Lower lobe of right lung (tissue), 2 donors: ENCODE data around the gene CDX2. TPM values are rescaled to one million over a fixed set of nuclear protein-coding genes. Genes with fewer than 3 reads are reported as not detected.

Experiments used
- ATAC-seq, 2 donors: fragments of 200-7000 bp; cut with Tn5 transposase; one replicate each; pipeline ENCODE4 v1.9.1; 2020 to 2022; ENCODE audit warnings: mild to moderate bottlenecking in 2 of 2, moderate library complexity in 2 of 2
- DNase-seq: peaks from one replicate; pipeline ENCODE4 v3.0.0-alpha.2; 2020
- H3K27ac ChIP-seq: fragments of 200-600 bp; one replicate; pipeline ENCODE4 v1.8.0; 2022
- H3K27me3 ChIP-seq: fragments of 200-600 bp; one replicate; pipeline ENCODE4 v1.8.0; 2022; ENCODE audit warnings: low read depth
- H3K36me3 ChIP-seq: fragments of 200-600 bp; one replicate; pipeline ENCODE4 v1.8.0; 2022; ENCODE audit warnings: mild to moderate bottlenecking
- H3K4me1 ChIP-seq: fragments of 200-600 bp; one replicate; pipeline ENCODE4 v1.8.0; 2022
- H3K4me3 ChIP-seq: fragments of 200-600 bp; one replicate; pipeline ENCODE4 v1.8.0; 2022; ENCODE audit warnings: mild to moderate bottlenecking
- H3K9me3 ChIP-seq: fragments of 200-600 bp; one replicate; pipeline ENCODE4 v1.8.0; 2022
- intact Hi-C: fragments of 100-400 bp; cut with DNase I; formaldehyde crosslinking; loops from one replicate; pipeline ENCODE4 v1.11.0; 2022
- long read RNA-seq: library from polyadenylated mRNA; unstranded; transcript quantifications from one replicate; pipeline ENCODE4 v2.0.0, GENCODE V29; 2021
- total RNA-seq: library from RNA; stranded (reverse); fragmentation: NEBNext Ultra II Directional; extraction: Animal tissue kit (Norgen Biotek cat#: 25700); gene quantifications from one replicate; pipeline ENCODE4 v1.2.1, GENCODE V29; 2021
- TF ChIP-seq, protein P1 (sequence below): fragments of 200-600 bp; IDR thresholded peaks from one replicate; pipeline ENCODE4 v1.8.0; 2022; ENCODE audit warnings: antibody characterized with exemption, mild to moderate bottlenecking
- donor health status: DM: no; HTN: yes; CAD: no; lungs with severe emphysema.

Gene CDX2, protein sequence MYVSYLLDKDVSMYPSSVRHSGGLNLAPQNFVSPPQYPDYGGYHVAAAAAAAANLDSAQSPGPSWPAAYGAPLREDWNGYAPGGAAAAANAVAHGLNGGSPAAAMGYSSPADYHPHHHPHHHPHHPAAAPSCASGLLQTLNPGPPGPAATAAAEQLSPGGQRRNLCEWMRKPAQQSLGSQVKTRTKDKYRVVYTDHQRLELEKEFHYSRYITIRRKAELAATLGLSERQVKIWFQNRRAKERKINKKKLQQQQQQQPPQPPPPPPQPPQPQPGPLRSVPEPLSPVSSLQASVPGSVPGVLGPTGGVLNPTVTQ
- total RNA-seq: not detected
- long read RNA-seq: 0 reads

DNA sequence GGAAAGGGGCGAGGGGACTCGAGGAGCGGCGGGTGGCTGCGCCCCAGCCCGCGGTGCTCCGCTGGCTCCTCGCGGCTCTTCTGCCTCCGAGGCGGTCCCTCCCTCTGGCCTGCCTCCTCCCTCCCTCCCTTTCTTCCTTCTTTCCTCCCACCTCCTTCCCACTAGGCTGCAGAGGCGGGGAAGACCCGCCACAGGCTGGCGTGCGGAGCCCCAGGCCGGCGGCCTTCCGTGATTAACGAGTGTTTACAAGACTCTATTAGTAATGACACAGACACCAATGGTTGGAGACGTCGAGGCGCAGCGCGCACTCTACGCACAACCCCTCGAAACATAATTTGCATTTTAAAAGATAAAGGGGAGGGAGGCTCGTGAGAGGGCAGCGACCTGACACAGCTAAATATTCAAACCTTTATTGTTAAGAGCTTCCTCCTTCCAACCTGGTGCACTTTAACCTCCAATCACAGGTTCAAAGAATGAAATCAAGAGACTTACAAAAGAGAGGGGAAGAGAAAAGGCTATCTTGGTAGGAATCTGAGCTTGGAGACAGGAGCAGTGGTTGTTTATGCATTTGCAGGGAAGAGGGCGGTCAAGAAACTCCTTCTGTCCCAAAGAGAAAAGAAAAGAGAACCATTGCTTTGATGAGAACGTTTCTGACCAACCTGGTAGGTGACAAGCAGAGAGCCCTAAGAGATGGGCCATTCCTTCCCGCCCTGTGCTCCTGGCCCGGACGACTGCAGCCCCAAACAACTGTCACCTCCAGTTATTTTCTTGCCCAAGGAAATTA, at the start of gene CDX2:
TSS of gene CDX2 (minus strand) at position 234 of the 784 bp plus-strand sequence. CDS start 309 bp downstream, outside the sequence.
- DNase-seq: no peak

DNA sequence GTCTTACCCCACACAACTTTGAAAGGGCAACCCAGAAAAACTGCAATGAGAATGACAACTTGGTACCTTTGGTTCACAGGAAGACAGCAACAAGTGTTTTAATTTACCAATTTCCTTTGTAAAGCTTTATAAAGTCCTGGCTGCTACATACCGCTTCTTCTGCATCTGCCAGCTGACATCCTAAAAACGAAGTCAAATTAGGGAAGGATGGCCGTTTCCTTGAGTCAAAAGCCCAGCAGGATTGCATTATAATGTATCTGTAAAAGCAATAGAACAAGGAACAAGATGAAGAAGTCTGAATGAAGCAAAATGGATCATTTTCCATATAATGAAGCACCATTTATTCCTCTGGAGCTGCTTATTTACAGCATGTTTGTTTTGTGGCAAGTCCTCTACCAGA, 45.2 kb upstream of the CDX2 start:
- DNase-seq (no peak), ATAC-seq (no peak)
- Histone ChIP-seq H3K27ac (no peak overlapping the region), H3K9me3 (no peaks in the 10 kb centered on the region), H3K4me1 (no peaks in the 10 kb centered on the region), H3K27me3 (peaks cover 4% of the 10 kb centered on the region), H3K4me3 (no peak overlapping the region), H3K36me3 (no peaks in the 10 kb centered on the region)
- intact Hi-C loops: no loop called here
- TF ChIP-seq, protein P1, sequence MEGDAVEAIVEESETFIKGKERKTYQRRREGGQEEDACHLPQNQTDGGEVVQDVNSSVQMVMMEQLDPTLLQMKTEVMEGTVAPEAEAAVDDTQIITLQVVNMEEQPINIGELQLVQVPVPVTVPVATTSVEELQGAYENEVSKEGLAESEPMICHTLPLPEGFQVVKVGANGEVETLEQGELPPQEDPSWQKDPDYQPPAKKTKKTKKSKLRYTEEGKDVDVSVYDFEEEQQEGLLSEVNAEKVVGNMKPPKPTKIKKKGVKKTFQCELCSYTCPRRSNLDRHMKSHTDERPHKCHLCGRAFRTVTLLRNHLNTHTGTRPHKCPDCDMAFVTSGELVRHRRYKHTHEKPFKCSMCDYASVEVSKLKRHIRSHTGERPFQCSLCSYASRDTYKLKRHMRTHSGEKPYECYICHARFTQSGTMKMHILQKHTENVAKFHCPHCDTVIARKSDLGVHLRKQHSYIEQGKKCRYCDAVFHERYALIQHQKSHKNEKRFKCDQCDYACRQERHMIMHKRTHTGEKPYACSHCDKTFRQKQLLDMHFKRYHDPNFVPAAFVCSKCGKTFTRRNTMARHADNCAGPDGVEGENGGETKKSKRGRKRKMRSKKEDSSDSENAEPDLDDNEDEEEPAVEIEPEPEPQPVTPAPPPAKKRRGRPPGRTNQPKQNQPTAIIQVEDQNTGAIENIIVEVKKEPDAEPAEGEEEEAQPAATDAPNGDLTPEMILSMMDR: no peak

More for the DNA sequence above, at the start of gene CDX2:
- H3K4me3 ChIP-seq: no peak within 1 kb of the TSS
- H3K4me1 ChIP-seq: peaks cover 22% of the 10 kb centered on the region
- no peak within 1 kb of the TSS for H3K27ac ChIP-seq
- peaks cover 100% of the 10 kb centered on the region for H3K27me3 ChIP-seq
- TF ChIP-seq, protein P1: no peak
- H3K36me3 ChIP-seq: no peaks in the 10 kb centered on the region
- ATAC-seq: no peak
- no peaks in the 10 kb centered on the region for H3K9me3 ChIP-seq
- intact Hi-C loops: no loop called here

DNA sequence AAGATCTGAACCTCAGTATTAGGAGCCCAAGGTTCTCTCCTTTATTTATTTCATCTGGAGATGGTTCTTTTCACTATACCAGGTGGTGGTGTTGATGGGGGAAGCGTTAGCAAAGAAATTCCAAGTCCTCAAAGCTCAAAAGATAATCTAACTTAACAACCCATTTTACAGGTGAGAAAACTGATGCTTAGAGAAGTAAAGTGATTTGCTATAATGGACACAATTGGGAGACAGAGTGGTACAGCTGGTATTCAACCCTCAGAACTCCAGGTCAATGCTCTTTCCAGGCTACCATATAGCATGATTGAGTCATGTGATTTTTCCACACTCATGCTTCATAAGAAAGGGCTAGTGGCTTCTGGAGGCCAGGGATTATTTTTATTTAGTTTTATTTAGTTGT, 44.4 kb upstream of the CDX2 start:
- Histone ChIP-seq H3K4me1 (no peaks in the 10 kb centered on the region), H3K27ac (no peak overlapping the region), H3K36me3 (no peaks in the 10 kb centered on the region), H3K4me3 (no peak overlapping the region), H3K27me3 (peaks cover 4% of the 10 kb centered on the region), H3K9me3 (no peaks in the 10 kb centered on the region)
- TF ChIP-seq, protein P1: no peak
- intact Hi-C loops: no loop called here
- ATAC-seq (no peak), DNase-seq (no peak)

DNA sequence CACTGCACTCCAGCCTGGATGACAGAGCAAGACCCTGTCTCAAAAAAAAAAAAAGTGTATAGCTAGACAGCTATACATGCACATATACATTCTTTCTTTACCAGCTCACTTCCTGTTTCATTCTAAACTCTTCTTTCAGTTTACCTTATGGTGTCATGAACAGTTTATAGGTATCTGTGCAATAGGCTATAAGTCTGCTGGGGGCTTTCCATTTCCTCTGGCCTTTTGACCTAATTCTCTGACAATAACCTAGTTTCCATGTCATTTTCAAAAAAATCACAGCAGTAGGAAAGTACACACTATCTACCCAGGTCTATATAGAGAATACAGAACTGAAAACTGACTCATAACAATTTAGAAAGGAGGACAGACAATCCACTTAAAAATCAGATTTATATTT, 43.8 kb upstream of the CDX2 start:
- DNase-seq (no peak), ATAC-seq (no peak)
- H3K36me3 ChIP-seq: no peaks in the 10 kb centered on the region
- H3K27me3 ChIP-seq: peaks cover 4% of the 10 kb centered on the region
- TF ChIP-seq, protein P1: no peak
- no peak overlapping the region for H3K27ac ChIP-seq
- no peak overlapping the region for H3K4me3 ChIP-seq
- no peaks in the 10 kb centered on the region for H3K4me1 ChIP-seq
- intact Hi-C loops: no loop called here
- no peaks in the 10 kb centered on the region for H3K9me3 ChIP-seq

DNA sequence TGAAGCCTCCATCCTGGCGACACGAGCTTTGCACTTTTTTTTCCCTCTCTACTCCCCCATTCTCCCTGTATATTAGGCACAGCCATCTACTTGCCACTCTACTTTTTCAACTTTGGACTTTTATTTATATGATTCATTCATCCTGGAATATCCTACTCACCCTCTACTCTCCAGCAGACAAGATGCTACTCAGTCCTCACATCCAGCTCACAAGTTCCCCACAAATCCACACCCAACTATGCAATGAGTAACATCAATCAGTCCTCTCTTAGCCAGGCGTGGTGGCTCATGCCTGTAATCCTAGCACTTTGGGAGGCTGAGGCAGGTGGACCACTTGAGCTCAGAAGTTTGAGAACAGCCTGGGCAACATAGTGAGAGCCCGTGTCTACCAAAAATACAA, 43.3 kb upstream of the CDX2 start:
- no peak for ATAC-seq

More for the DNA sequence above, 43.3 kb upstream of the CDX2 start:
- H3K4me1 ChIP-seq: no peaks in the 10 kb centered on the region
- TF ChIP-seq, protein P1: no peak
- H3K27me3 ChIP-seq: peaks cover 4% of the 10 kb centered on the region
- H3K36me3 ChIP-seq: no peaks in the 10 kb centered on the region
- no peak overlapping the region for H3K4me3 ChIP-seq
- intact Hi-C loops: no loop called here
- H3K9me3 ChIP-seq: no peaks in the 10 kb centered on the region
- H3K27ac ChIP-seq: no peak overlapping the region
- DNase-seq: no peak
